ENCODE measurements around the gene KCNH2.

KCNH2 gene

GRCh38 chr7:150898475-150899011 lies 79.6 kb downstream of the KCNH2 start:
- DNase-seq, result no peak

GRCh38 chr7:150897502-150898474 lies 80.3 kb downstream of the KCNH2 start:
- DNase-seq, result no peak

- no peak for DNase-seq
These were observed 81.4 kb downstream of the KCNH2 start for GRCh38 chr7:150896562-150897209.

- DNase-seq, result no peak
These were observed 82.3 kb downstream of the KCNH2 start for GRCh38 chr7:150895809-150896208.
